ENCODE measurements around the gene ZBTB16.

Gene ZBTB16

DNA sequence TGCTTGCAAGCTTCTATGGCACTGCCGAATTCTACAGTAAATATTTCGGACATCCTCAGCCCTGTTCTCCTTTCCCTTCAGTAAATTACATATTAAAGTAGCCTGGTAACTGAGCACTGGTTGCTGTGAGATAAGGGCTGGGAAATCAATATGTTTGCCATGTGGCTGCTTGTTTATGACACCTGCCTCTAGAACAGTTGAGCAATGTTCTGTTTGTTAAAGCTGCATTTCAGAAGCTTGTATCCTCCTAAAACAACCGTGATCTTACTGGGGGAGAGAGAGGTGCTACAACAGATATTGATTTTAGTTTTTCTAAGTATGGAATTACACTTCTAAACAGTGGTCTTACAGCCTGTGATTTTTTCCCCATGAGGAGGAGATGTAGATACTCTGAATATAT lies 39.4 kb downstream of the ZBTB16 start:
- Histone ChIP-seq H2AFZ (ENCODE audit: low read length) (no peak overlapping the region), H3K36me3 (replicated peaks; ENCODE audit: insufficient read depth, low read length) (no peaks in the 10 kb centered on the region), H3K9me3 (replicated peaks; ENCODE audit: insufficient read depth, low read length) (no peaks in the 10 kb centered on the region), H3K9me2 (replicated peaks; ENCODE audit: insufficient read depth, low read length) (no peaks in the 10 kb centered on the region), H3K4me3 (ENCODE audit: low read length) (no peak overlapping the region), H3F3A (ENCODE audit: insufficient read depth, low read length) (no peaks in the 10 kb centered on the region), H3K9ac (ENCODE audit: low read length) (no peak overlapping the region), H3K4me2 (ENCODE audit: low read depth, low read length) (no peak overlapping the region), H3K27me3 (replicated peaks; ENCODE audit: insufficient read depth, low read length) (no peaks in the 10 kb centered on the region), H4K20me1 (ENCODE audit: insufficient read depth, low read length) (no peaks in the 10 kb centered on the region), H3K27ac (ENCODE audit: low read length) (no peak overlapping the region), H3K4me1 (ENCODE audit: low read length) (no peaks in the 10 kb centered on the region), H3K79me2 (ENCODE audit: low read length) (no peaks in the 10 kb centered on the region)
- DNase-seq, result no peak
- TF ChIP-seq, protein P1, sequence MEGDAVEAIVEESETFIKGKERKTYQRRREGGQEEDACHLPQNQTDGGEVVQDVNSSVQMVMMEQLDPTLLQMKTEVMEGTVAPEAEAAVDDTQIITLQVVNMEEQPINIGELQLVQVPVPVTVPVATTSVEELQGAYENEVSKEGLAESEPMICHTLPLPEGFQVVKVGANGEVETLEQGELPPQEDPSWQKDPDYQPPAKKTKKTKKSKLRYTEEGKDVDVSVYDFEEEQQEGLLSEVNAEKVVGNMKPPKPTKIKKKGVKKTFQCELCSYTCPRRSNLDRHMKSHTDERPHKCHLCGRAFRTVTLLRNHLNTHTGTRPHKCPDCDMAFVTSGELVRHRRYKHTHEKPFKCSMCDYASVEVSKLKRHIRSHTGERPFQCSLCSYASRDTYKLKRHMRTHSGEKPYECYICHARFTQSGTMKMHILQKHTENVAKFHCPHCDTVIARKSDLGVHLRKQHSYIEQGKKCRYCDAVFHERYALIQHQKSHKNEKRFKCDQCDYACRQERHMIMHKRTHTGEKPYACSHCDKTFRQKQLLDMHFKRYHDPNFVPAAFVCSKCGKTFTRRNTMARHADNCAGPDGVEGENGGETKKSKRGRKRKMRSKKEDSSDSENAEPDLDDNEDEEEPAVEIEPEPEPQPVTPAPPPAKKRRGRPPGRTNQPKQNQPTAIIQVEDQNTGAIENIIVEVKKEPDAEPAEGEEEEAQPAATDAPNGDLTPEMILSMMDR (IDR thresholded peaks at IDR 0.05; ENCODE audit: low read length), result no peak
- TF ChIP-seq EZH2 (optimal IDR thresholded peaks at IDR 0.05; ENCODE audit: low read depth, low read length) (no peak), EZH2phosphoT487 (IDR thresholded peaks at IDR 0.05; ENCODE audit: low read length) (no peak)

DNA sequence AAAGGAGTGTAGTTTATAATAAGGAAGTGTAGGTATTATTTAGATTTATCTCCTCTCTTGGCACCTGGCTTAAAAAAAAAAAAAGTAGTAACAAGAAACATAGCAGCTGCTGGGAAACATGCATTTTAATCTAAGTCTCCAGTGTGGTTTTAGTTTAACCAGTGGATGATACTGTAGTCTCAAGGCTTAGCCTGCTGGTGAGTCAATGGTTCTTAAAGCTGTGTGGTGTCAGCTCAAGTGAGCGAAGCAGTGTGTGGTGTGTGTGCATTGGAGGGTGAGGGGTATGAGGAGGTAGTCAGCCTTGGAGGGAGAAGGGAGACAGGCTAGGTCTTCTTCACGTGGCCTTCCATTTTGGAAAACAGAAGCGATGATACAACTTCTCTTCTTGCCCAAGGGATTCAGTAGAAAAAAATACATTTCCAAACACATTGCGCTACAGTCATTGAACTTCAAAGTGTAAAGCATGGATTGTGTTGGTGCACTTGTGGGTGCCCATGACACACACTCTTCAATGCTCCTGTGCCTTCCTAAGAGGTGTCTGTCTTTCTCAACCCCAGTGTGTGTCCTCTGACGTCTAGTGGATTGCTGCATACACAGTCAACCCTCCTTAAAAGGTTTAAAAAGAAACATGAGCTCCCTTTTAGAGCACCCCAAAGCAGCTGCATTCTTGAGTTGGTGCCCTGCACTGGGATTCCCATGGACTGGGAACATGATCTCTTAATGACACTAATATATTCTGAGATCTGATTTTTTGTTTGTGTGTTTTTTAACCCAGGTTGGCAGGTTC lies 40.1 kb downstream of the ZBTB16 start:
- H3K4me1 ChIP-seq (ENCODE audit: low read length), result no peaks in the 10 kb centered on the region
- DNase-seq, result no peak
- H3K4me3 ChIP-seq (ENCODE audit: low read length), result no peak overlapping the region
- TF ChIP-seq EZH2 (optimal IDR thresholded peaks at IDR 0.05; ENCODE audit: low read depth, low read length), result no peak
- TF ChIP-seq, protein P1 (IDR thresholded peaks at IDR 0.05; ENCODE audit: low read length), result no peak
- no peak for TF ChIP-seq EZH2phosphoT487 (IDR thresholded peaks at IDR 0.05; ENCODE audit: low read length)
- no peaks in the 10 kb centered on the region for H3K27me3 ChIP-seq (replicated peaks; ENCODE audit: insufficient read depth, low read length)
- no peak overlapping the region for H3K9ac ChIP-seq (ENCODE audit: low read length)
- H3K36me3 ChIP-seq (replicated peaks; ENCODE audit: insufficient read depth, low read length), result no peaks in the 10 kb centered on the region
- no peaks in the 10 kb centered on the region for H4K20me1 ChIP-seq (ENCODE audit: insufficient read depth, low read length)
- no peak overlapping the region for H3K4me2 ChIP-seq (ENCODE audit: low read depth, low read length)
- no peak overlapping the region for H3K27ac ChIP-seq (ENCODE audit: low read length)
- H3K9me3 ChIP-seq (replicated peaks; ENCODE audit: insufficient read depth, low read length), result no peaks in the 10 kb centered on the region
- no peaks in the 10 kb centered on the region for H3K79me2 ChIP-seq (ENCODE audit: low read length)
- no peaks in the 10 kb centered on the region for H3K9me2 ChIP-seq (replicated peaks; ENCODE audit: insufficient read depth, low read length)
- H2AFZ ChIP-seq (ENCODE audit: low read length), result no peak overlapping the region
- H3F3A ChIP-seq (ENCODE audit: insufficient read depth, low read length), result no peaks in the 10 kb centered on the region

DNA sequence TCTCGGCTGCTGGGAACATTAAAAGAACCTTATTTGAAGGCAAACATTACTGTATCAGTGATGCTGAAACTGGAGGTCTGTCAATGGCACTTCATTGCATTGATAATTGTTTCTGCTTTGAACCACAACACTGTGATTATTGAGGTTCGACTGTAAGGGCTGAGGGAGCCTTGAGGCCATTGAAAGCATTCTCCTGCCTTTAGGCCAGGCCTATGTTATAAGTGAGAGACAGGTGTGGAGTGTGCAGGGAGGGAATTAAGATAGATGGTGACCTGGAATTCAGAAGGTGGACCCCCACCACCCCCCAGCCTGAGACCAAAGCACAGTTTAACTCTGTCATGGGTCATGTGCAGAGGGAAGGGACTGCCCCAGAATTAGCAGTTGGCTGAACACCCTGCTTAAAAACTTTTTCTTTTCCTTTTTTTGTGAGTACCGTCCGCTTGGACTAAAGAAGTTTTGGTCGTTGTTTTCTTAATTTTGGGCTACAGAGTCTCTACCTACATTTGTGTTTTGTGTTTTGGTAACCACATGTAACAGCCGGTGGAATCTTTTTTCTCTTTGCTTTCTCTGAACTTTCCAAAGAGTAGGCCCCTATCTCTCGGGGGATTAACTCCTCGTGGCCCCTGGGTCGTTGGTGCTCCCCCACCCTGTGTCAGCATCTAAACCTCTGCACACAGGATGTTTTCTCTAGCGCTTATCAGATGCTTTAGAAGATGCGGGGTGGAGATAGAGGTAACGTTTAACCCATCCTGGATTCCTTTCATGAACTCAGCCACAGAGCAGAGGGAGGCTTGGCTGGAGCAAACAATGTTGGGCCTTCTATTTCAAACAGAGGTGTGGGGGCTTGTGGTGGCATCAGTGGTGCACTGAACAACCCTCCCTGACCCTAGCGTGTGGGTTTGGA lies 43.7 kb downstream of the ZBTB16 start:
- H4K20me1 ChIP-seq (ENCODE audit: insufficient read depth, low read length), result no peaks in the 10 kb centered on the region
- no peaks in the 10 kb centered on the region for H3K9me2 ChIP-seq (replicated peaks; ENCODE audit: insufficient read depth, low read length)
- H3K4me1 ChIP-seq (ENCODE audit: low read length), result no peaks in the 10 kb centered on the region
- TF ChIP-seq EZH2 (optimal IDR thresholded peaks at IDR 0.05; ENCODE audit: low read depth, low read length) (no peak), EZH2phosphoT487 (IDR thresholded peaks at IDR 0.05; ENCODE audit: low read length) (no peak)
- H3K9ac ChIP-seq (ENCODE audit: low read length), result no peak overlapping the region
- DNase-seq, result no peak
- H3K4me2 ChIP-seq (ENCODE audit: low read depth, low read length), result no peak overlapping the region
- H3K79me2 ChIP-seq (ENCODE audit: low read length), result no peaks in the 10 kb centered on the region
- H3K27me3 ChIP-seq (replicated peaks; ENCODE audit: insufficient read depth, low read length), result no peaks in the 10 kb centered on the region
- no peaks in the 10 kb centered on the region for H3F3A ChIP-seq (ENCODE audit: insufficient read depth, low read length)
- H2AFZ ChIP-seq (ENCODE audit: low read length), result no peak overlapping the region
- no peak overlapping the region for H3K4me3 ChIP-seq (ENCODE audit: low read length)
- H3K9me3 ChIP-seq (replicated peaks; ENCODE audit: insufficient read depth, low read length), result no peaks in the 10 kb centered on the region
- H3K36me3 ChIP-seq (replicated peaks; ENCODE audit: insufficient read depth, low read length), result no peaks in the 10 kb centered on the region
- no peak overlapping the region for H3K27ac ChIP-seq (ENCODE audit: low read length)

Data from MM.1S (cell line).